Ishikawa (cell line): ENCODE results near the gene SAMHD1.

Source experiments
- MAX ChIP-seq: IDR thresholded peaks from 2 replicates; pipeline ENCODE4 v1.6.1; 2012
- USF1 ChIP-seq: IDR thresholded peaks from 2 replicates; pipeline ENCODE4 v1.6.1; 2012

DNA sequence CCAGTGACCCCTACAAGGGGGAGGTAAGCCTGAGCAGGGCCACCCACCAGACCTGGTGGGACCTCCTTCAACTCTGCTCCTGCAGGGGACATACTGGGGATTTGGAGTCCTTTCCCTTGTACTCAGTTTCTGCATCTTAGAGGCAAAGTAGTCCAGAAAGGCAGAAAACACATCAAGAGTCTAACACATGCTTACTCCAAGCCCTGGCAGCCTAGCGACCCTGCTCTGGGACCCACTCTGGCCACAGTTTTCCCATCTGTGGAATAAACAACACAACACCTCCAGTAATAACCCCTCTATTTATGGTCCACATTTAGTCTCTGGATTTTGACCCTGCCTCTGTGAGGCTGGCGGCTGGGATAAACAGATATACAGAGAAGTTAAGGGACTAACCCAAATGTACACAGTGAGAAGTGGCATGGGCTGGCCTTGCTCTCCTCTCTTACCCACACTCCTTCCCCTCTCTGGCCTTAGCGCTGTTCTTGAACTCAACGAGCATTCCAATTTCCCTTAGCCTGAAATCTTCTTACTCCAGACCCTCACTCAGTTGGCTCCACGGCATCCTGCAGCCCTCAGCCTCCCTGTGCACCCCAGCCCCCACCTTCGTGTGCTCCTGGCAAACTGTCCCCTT lies 91.7 kb downstream of the SAMHD1 start:
- TF ChIP-seq USF1 (no peak), MAX (no peak)
